Coronary artery (tissue), 2 donors: Measurements from ENCODE around the gene STT3B.
A peak's percentile ranks its signal among the peaks of the same experiment; 100 is the strongest.

Experiments
- DNase-seq: peaks from one replicate; pipeline ENCODE4 v3.0.0-alpha.2; 2017; ENCODE audit warnings: low spot score
- H3K27ac ChIP-seq, 2 donors: fragments of 200-600 bp; sonication (generic); one replicate each; pipeline ENCODE4 v1.5.1; 2016 to 2019
- H3K4me3 ChIP-seq: fragments of 200-600 bp; sonication (generic); 2 replicates; pipeline ENCODE4 v1.5.1; 2016; ENCODE audit warnings: mild to moderate bottlenecking, moderate library complexity
- CTCF ChIP-seq: fragments of 200-600 bp; sonication (generic); IDR thresholded peaks from one replicate; pipeline ENCODE4 v1.5.1; 2019; ENCODE audit warnings: antibody characterized with exemption

The STT3B gene

GRCh38 chr3:31550452-31551251 lies 17.9 kb downstream of the STT3B start:
- peak; percentile 20 for TF ChIP-seq CTCF
- no peak overlapping the region for H3K4me3 ChIP-seq
- no peak overlapping the region for H3K27ac ChIP-seq
- DNase-seq, result no peak

- Histone ChIP-seq H3K27ac (no peak overlapping the region), H3K4me3 (no peak overlapping the region)
- TF ChIP-seq CTCF, result no peak
- DNase-seq, result no peak
These were observed 18.9 kb downstream of the STT3B start for GRCh38 chr3:31551646-31552045.

GRCh38 chr3:31552103-31552502 lies 19.4 kb downstream of the STT3B start:
- Histone ChIP-seq H3K4me3 (no peak overlapping the region), H3K27ac (no peak overlapping the region)
- TF ChIP-seq CTCF, result no peak
- no peak for DNase-seq

GRCh38 chr3:31553258-31553657 lies 20.5 kb downstream of the STT3B start:
- Histone ChIP-seq H3K27ac (no peak overlapping the region), H3K4me3 (no peak overlapping the region)
- TF ChIP-seq CTCF, result no peak

GRCh38 chr3:31555204-31555603 lies 22.5 kb downstream of the STT3B start:
- DNase-seq, result no peak
- Histone ChIP-seq H3K27ac (no peak overlapping the region), H3K4me3 (no peak overlapping the region)
- TF ChIP-seq CTCF, result no peak

More at GRCh38 chr3:31553258-31553657, 20.5 kb downstream of the STT3B start:
- DNase-seq, result no peak

- DNase-seq, result no peak
- no peak overlapping the region for H3K4me3 ChIP-seq
- no peak for TF ChIP-seq CTCF
- no peak overlapping the region for H3K27ac ChIP-seq
These were observed 27.3 kb downstream of the STT3B start for GRCh38 chr3:31559872-31560534.

- DNase-seq, result no peak
These were observed 29.2 kb downstream of the STT3B start for GRCh38 chr3:31561891-31562290.

More at GRCh38 chr3:31561891-31562290, 29.2 kb downstream of the STT3B start:
- no peak for TF ChIP-seq CTCF
- H3K4me3 ChIP-seq, result no peak overlapping the region
- no peak overlapping the region for H3K27ac ChIP-seq
